Glutamatergic neuron (in vitro differentiated cells): ENCODE results near the gene PELO. TPM values are rescaled to one million over a fixed set of nuclear protein-coding genes. Genes with fewer than 3 reads are reported as not detected.
"Not testable (repeated sequence)": the region's sequence is repeated elsewhere in the genome, so short reads cannot be mapped to it uniquely, and the experiment has no call there.

ENCODE experiments used
- DNase-seq: peaks from one replicate; pipeline ENCODE4 v3.0.0; 2022
- H3K27ac Mint-ChIP-seq: one replicate; pipeline ENCODE4 v1.8.0; 2020; ENCODE audit warnings: mild to moderate bottlenecking, mixed read lengths, inconsistent platforms; ENCODE audit not compliant: unreplicated experiment
- H3K27me3 Mint-ChIP-seq: one replicate; pipeline ENCODE4 v1.8.0; 2020; ENCODE audit warnings: mild to moderate bottlenecking, moderate library complexity, mixed read lengths, inconsistent platforms; ENCODE audit not compliant: unreplicated experiment
- H3K36me3 Mint-ChIP-seq: one replicate; pipeline ENCODE4 v1.8.0; 2020; ENCODE audit warnings: mild to moderate bottlenecking, mixed read lengths, inconsistent platforms; ENCODE audit not compliant: unreplicated experiment
- H3K4me1 Mint-ChIP-seq: one replicate; pipeline ENCODE4 v1.8.0; 2020; ENCODE audit warnings: mild to moderate bottlenecking, low read depth, mixed read lengths, inconsistent platforms; ENCODE audit not compliant: unreplicated experiment
- H3K4me3 Mint-ChIP-seq: one replicate; pipeline ENCODE4 v1.8.0; 2020; ENCODE audit warnings: mild to moderate bottlenecking, mixed read lengths, inconsistent platforms; ENCODE audit not compliant: unreplicated experiment
- H3K9me3 Mint-ChIP-seq: one replicate; pipeline ENCODE4 v1.8.0; 2020; ENCODE audit warnings: mild to moderate bottlenecking, moderate library complexity, mixed read lengths, inconsistent platforms; ENCODE audit not compliant: unreplicated experiment
- CTCF ChIP-seq: fragments of 200-600 bp; sonication (generic); IDR thresholded peaks from one replicate; pipeline ENCODE4 v1.5.0; 2021; ENCODE audit not compliant: partially characterized antibody, unreplicated experiment
- total RNA-seq: library from RNA; stranded (reverse); fragmentation: NEBNext Ultra II Directional; extraction: Animal tissue kit (Norgen Biotek cat#: 25700); gene quantifications from one replicate; pipeline ENCODE4 v1.2.1, GENCODE V29; 2021; ENCODE audit not compliant: unreplicated experiment

Gene PELO
- total RNA-seq, 1 donor from 2014 or later = 7.5 TPM

GRCh38 chr5:52743529-52743928 is 44.2 kb upstream of the PELO start:
- TF ChIP-seq CTCF = no peak
- Mint-ChIP-seq H3K27ac (no peak overlapping the region), H3K36me3 (no peaks in the 10 kb centered on the region), H3K4me3 (no peak overlapping the region), H3K27me3 (no peaks in the 10 kb centered on the region), H3K4me1 (no peaks in the 10 kb centered on the region), H3K9me3 (no peaks in the 10 kb centered on the region)
- DNase-seq = no peak

GRCh38 chr5:52743970-52744369 is 43.7 kb upstream of the PELO start:
- H3K4me1 Mint-ChIP-seq = no peaks in the 10 kb centered on the region
- H3K4me3 Mint-ChIP-seq = no peak overlapping the region
- no peak overlapping the region for H3K27ac Mint-ChIP-seq
- H3K9me3 Mint-ChIP-seq = no peaks in the 10 kb centered on the region
- TF ChIP-seq CTCF = no peak
- no peak for DNase-seq
- no peaks in the 10 kb centered on the region for H3K36me3 Mint-ChIP-seq
- H3K27me3 Mint-ChIP-seq = no peaks in the 10 kb centered on the region

- not testable (repeated sequence) for H3K4me1 Mint-ChIP-seq, H3K4me3 Mint-ChIP-seq, H3K36me3 Mint-ChIP-seq, H3K27ac Mint-ChIP-seq, DNase-seq, H3K27me3 Mint-ChIP-seq, H3K9me3 Mint-ChIP-seq
Measured at GRCh38 chr5:52744867-52745458, 42.8 kb upstream of the PELO start.

- Mint-ChIP-seq H3K4me1 (no peaks in the 10 kb centered on the region), H3K27me3 (no peaks in the 10 kb centered on the region), H3K9me3 (no peaks in the 10 kb centered on the region), H3K36me3 (no peaks in the 10 kb centered on the region), H3K27ac (no peak overlapping the region), H3K4me3 (no peak overlapping the region)
- no peak for DNase-seq
- no peak for TF ChIP-seq CTCF
Measured at GRCh38 chr5:52746539-52746938, 41.2 kb upstream of the PELO start.

- Mint-ChIP-seq H3K27me3 (no peaks in the 10 kb centered on the region), H3K4me3 (no peak overlapping the region), H3K9me3 (no peaks in the 10 kb centered on the region), H3K27ac (no peak overlapping the region), H3K36me3 (no peaks in the 10 kb centered on the region), H3K4me1 (no peaks in the 10 kb centered on the region)
- no peak for TF ChIP-seq CTCF
- no peak for DNase-seq
Measured at GRCh38 chr5:52748590-52748989, 39.1 kb upstream of the PELO start.
